ENCODE measurements around the gene TRIM72.
A peak's percentile ranks its signal among the peaks of the same experiment; 100 is the strongest.
"Not testable (repeated sequence)": the region's sequence is repeated elsewhere in the genome, so short reads cannot be mapped to it uniquely, and the experiment has no call there.

Gene TRIM72

GRCh38 chr16:31250782-31251384 lies 37.0 kb downstream of the TRIM72 start:
- no peak for DNase-seq

GRCh38 chr16:31251435-31251834 lies 37.5 kb downstream of the TRIM72 start:
- no peak for DNase-seq

DNA sequence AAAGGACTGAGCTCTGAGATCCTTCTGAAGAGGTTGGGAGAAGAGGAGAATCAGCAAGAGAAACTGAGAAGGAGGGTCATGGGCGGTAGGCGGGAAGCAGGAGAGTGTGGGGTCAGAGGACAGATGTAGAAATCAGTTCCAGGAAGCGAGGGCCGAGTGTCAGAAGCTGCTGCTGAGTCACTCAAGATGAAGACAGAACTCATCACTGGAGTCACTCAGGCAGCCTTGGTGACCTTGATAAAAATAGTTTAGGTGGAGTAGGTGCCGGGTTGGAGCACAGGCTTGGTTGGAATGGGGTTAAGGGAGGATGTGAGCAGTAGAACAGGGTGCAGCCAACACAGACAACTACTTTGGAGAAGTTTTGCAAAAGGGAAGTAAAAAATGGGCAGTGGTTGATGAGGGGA lies 39.7 kb downstream of the TRIM72 start:
- peak in 5 of 58 donors; percentile 0 to 10 (median 4) for DNase-seq

GRCh38 chr16:31256466-31256865 lies 42.5 kb downstream of the TRIM72 start:
- DNase-seq: no peak

- no peak for DNase-seq
Measured at GRCh38 chr16:31258366-31258765, 44.4 kb downstream of the TRIM72 start.

- DNase-seq: no peak
Measured at GRCh38 chr16:31260136-31260931, 46.4 kb downstream of the TRIM72 start.

DNA sequence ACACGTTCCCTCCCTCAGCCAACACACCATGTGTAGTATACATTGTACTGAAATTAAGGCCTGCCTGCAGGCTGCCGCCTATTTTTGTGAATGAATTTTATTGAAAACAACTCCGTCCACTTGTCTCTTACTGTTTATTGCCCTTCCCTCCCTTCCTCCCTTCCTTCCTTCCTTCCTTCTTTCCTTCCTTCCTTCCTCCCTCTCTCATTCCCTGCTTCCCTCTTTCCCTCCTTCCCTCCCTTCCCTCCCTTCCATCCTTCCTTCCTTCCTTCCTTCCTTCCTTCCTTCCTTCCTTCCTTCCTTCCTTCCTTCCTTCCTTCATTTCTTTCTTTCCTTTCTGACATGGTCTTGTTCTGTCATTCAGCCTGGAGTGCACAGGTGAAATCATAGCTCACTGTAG lies 48.2 kb downstream of the TRIM72 start:
- no peak for DNase-seq

GRCh38 chr16:31265329-31266245 lies 51.7 kb downstream of the TRIM72 start:
- no peak for DNase-seq

DNA sequence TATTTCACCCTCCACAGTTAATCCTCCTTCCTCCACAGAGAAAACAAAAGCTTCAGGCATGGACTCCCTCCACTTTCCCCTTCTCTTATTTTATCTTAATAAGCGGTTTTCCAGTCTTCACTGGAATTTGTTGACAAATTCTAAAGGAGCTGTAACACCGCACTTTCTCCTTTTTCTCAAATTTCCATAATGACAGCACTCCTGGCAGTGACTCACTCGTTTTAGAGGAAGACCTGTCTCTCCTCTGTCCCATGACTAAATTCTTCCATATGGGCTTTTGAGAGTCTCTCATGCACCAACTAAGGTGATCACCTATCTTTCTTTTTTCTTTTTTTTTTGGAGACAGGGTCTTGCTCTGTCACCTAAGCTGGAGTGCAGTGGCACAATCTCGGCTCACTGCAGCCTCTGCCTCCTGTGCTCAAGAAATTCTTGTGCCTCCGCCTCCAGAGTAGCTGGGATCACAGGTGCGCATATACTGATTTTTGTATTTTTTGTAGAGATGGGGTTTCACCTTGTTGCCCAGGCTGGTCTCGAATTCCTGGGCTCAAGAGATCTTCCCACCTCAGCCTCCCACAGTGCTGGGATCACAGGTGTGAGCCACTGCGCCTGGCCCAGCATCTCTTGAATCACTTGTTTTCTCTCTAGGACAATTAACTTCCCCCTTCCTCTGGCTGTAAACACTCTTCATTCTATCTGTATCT lies 53.6 kb downstream of the TRIM72 start:
- no peak for DNase-seq

DNA sequence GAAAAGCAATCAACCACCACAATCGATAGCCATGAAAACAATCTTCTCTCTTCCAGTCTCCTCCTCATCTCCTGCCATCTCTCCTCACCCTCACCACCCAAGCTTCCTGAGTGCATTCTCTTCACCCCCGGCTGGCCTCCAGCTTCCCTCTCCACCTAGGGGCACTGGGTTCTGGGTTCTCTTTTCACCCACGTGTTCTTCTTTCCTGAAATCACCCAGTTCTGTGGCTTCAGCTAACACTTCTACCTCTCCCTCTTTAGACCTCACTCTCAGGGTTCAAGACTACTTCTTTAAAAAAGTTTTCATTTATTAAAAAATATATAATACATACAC lies 54.1 kb downstream of the TRIM72 start:
- DNase-seq: no peak

DNA sequence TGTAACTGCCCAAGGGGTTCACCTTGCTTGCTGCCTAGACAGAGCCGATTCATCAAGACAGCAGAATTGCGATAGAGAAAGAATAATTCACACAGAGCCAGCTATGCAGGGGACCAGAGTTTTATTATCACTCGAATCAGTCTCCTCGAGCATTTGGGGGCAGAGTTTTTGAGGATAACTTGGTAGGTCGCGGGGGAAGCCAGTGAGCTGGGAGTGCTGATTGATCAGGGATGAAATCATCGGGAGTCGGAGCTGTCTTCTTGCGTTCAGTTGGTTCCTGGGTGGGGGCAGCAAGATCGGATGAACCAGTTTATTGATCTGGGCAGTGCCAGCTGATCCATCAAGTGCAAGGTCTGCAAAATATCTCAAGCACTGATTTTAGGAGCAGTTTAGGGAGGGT lies 55.0 kb downstream of the TRIM72 start:
- DNase-seq: no peak

DNA sequence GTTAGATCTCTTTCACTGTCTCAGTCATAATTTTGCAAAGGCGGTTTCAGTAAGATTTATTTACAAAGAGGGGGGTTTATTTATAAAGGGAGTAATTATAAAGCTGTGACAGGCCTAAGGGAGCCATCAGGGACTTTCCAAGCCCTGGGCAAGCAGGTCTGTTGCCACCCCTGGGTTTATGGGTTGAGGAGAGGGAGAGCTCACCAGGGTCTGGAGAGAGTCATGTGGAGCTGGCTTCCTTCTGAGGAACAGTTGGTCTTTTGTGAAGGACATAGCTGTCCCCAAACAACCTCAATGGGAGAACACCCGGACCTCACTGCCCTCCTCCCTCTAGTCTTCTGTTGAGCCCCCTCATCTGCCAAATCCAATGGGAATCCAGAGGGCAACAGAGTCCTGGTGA lies 55.6 kb downstream of the TRIM72 start:
- DNase-seq: no peak

- not testable (repeated sequence) for DNase-seq
Measured at GRCh38 chr16:31269973-31270372, 56.1 kb downstream of the TRIM72 start.

GRCh38 chr16:31270795-31271194 lies 56.9 kb downstream of the TRIM72 start:
- DNase-seq: no peak

DNA sequence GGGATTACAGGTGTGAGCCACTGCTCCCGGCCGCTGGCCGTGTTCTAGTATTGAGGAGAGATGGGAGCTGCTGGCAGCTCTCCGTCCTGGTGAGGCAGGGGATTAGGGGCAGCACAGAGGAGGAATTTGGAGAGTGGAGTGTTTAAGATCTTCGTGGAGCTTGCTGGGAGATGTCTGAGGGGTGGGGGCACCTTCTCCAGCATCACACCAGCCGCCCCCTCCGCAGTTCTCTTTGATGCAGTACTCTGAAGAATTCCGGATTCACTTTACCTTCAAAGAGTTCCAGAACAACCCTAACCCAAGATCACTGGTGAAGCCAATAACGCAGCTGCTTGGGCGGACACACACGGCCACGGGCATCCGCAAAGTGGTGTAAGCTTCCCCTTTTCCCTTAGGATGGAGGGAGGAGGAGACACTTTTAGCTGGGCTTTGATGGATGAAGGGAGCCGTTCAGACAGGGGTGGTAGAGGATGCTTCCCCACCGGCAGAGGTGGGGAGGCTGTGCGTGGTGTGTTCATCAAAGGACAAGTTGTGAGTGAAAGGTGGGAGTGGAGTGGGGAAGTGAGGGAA lies 57.8 kb downstream of the TRIM72 start:
- DNase-seq: no peak

DNA sequence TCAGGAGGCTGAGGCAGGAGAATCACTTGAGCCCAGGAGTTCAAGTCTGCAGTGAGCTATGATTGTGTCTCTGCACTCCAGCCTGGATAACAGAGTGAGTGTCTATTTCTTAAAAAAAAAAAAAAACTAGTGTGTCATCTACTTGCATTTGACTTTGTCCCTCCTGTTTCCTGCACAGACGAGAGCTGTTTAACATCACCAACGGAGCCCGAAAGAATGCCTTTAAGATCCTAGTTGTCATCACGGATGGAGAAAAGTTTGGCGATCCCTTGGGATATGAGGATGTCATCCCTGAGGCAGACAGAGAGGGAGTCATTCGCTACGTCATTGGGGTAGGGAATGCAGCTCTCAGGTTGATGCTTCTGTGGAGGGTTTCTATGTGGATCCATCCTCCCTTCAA lies 59.3 kb downstream of the TRIM72 start:
- no peak for DNase-seq

- DNase-seq: peak in 1 of 58 donors; percentile 4
Measured at GRCh38 chr16:31273676-31274075, 59.8 kb downstream of the TRIM72 start.

DNA sequence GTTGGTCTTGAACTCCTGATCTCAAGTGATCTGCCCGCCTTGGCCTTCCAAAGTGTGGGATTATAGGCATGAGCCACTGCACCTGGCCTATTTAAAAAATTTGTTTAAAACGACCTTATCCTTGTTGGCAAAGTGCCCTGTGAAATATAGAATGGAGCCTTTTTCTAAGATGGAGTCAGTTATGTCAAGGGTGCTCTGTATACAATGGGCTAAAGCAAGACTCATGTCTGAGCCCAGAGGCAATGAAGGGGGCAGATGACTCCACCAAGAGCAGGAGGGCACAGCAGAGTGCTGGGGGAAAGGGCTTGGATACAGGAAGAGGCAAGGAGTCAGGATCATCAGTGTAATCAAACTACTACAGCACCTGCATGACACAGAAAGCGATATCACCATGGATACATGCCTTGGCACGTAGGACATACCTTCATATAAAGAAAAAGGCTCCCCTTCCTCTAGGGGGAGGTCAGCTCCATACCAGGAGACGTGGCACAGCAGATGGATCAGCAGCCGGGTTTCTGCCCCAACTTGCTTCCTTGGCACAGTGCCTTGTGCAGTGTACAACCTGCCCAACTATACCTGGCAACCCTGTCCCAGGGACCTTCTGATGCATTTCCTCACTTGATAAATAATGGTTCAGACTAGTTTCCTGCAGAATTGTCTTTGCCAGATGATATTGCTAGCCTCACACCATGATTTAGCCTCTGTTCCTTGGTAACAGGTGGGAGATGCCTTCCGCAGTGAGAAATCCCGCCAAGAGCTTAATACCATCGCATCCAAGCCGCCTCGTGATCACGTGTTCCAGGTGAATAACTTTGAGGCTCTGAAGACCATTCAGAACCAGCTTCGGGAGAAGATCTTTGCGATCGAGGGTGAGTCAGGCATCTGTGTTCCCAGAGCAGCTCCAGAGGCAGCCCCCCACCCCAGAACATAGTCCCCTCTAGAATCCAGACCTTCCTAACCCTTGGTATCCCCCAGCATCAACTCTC lies 61.2 kb downstream of the TRIM72 start:
- no peak for DNase-seq

GRCh38 chr16:31276600-31276999 lies 62.7 kb downstream of the TRIM72 start:
- no peak for DNase-seq
